ENCODE data around the gene TRPM2.

Gene TRPM2

DNA sequence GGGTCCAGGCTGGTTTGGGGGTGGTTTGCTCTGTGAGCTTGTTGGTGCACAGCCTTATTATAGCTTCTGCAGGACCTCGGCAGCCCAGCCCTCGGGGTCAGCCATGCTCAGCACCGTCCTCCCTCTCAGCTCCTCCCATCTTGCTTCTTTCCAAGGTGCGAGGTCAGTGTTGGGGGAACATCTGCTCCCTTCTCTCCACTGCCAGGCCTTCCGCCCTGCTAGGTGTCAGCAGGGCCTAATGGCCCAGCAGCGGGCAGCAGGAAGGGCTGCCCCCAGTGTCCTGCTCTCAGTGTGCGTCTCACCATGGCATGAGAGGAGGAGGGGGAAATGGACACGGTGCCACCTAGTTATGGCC, 65.4 kb downstream of the TRPM2 start:
- H4K12ac ChIP-seq (ENCODE audit: low read depth, low read length), result no peak overlapping the region
- no peaks in the 10 kb centered on the region for H3K27me3 ChIP-seq (ENCODE audit: insufficient read depth, low read length)
- no peak overlapping the region for H3K18ac ChIP-seq (ENCODE audit: low read length)
- H2BK120ac ChIP-seq (ENCODE audit: insufficient read depth, low read length, poor library complexity), result no peak overlapping the region
- peaks cover 41% of the 10 kb centered on the region for H3K9me3 ChIP-seq (ENCODE audit: insufficient read depth, low read depth, low read length)
- no peak overlapping the region for H3K9ac ChIP-seq (ENCODE audit: low read length)
- H3K14ac ChIP-seq (ENCODE audit: low read length), result no peak overlapping the region
- H3K36me3 ChIP-seq (ENCODE audit: control insufficient read depth in 1 of 2, insufficient read depth in 2 of 2, low read length in 2 of 2), result no peaks in the 10 kb centered on the region
- no peak overlapping the region for H3K27ac ChIP-seq (ENCODE audit: low read depth, low read length)
- H2AK5ac ChIP-seq (ENCODE audit: low read length), result no peak overlapping the region
- no peak for DNase-seq
- no peaks in the 10 kb centered on the region for H3K4me1 ChIP-seq (ENCODE audit: control insufficient read depth in 1 of 2, insufficient read depth in 2 of 2, low read length in 2 of 2)
- no peaks in the 10 kb centered on the region for H3K79me2 ChIP-seq (ENCODE audit: control insufficient read depth, insufficient read depth, low read length, poor library complexity)
- H3K4ac ChIP-seq (ENCODE audit: low read depth, low read length), result no peak overlapping the region
- no peak overlapping the region for H3K4me3 ChIP-seq (ENCODE audit: low read depth, low read length)
- WGBS (ENCODE audit: extremely low coverage, insufficient coverage, insufficient read length), result no CpG with 5 or more reads among the region's 8 CpGs
- H2BK5ac ChIP-seq (ENCODE audit: low read depth, low read length, poor library complexity), result no peak overlapping the region
- no peak overlapping the region for H3K4me2 ChIP-seq (ENCODE audit: low read length)
- H3K79me1 ChIP-seq (ENCODE audit: low read length), result no peaks in the 10 kb centered on the region
- no peak overlapping the region for H4K91ac ChIP-seq (ENCODE audit: low read depth, low read length)
- no peak overlapping the region for H4K8ac ChIP-seq (ENCODE audit: low read depth, low read length)
- H3K23ac ChIP-seq (ENCODE audit: low read length), result no peak overlapping the region
- no peak overlapping the region for H2BK12ac ChIP-seq (ENCODE audit: low read length)
- no peak overlapping the region for H2AFZ ChIP-seq (ENCODE audit: insufficient read depth, low read length, poor library complexity)

DNA sequence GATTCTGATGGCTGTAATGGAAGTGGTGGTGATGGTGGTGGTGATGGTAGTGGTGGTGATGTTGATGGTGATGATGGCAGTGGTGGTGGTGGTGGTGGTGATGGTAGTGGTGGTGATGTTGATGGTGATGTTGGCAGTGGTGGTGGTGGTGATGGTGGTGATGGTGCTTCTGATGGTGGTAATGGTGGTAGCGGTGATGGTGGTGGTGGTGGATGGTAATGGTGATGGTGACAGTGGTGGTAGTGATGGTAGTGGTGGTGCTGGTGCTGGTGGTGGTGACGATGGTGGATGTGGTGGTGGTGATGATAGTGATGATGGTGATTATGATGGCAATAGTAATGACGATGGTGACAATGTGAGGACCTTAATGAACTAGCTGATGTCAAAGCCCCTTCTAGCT, 66.3 kb downstream of the TRPM2 start:
- no CpG with 5 or more reads among the region's 3 CpGs for WGBS (ENCODE audit: extremely low coverage, insufficient coverage, insufficient read length)
- DNase-seq, result no peak
- no peak overlapping the region for H4K8ac ChIP-seq (ENCODE audit: low read depth, low read length)
- no peak overlapping the region for H2AFZ ChIP-seq (ENCODE audit: insufficient read depth, low read length, poor library complexity)
- H3K18ac ChIP-seq (ENCODE audit: low read length), result no peak overlapping the region
- peak overlapping the region; percentile 42 for H3K4me3 ChIP-seq (ENCODE audit: low read depth, low read length)
- H2BK5ac ChIP-seq (ENCODE audit: low read depth, low read length, poor library complexity), result no peak overlapping the region
- H3K4me1 ChIP-seq (ENCODE audit: control insufficient read depth in 1 of 2, insufficient read depth in 2 of 2, low read length in 2 of 2), result no peaks in the 10 kb centered on the region
- no peak overlapping the region for H3K23ac ChIP-seq (ENCODE audit: low read length)
- H3K79me2 ChIP-seq (ENCODE audit: control insufficient read depth, insufficient read depth, low read length, poor library complexity), result no peaks in the 10 kb centered on the region
- H2BK12ac ChIP-seq (ENCODE audit: low read length), result no peak overlapping the region
- no peaks in the 10 kb centered on the region for H3K27me3 ChIP-seq (ENCODE audit: insufficient read depth, low read length)
- no peak overlapping the region for H4K91ac ChIP-seq (ENCODE audit: low read depth, low read length)
- H4K12ac ChIP-seq (ENCODE audit: low read depth, low read length), result no peak overlapping the region
- peaks cover 36% of the 10 kb centered on the region for H3K9me3 ChIP-seq (ENCODE audit: insufficient read depth, low read depth, low read length)
- H2BK120ac ChIP-seq (ENCODE audit: insufficient read depth, low read length, poor library complexity), result no peak overlapping the region
- no peaks in the 10 kb centered on the region for H3K79me1 ChIP-seq (ENCODE audit: low read length)
- H3K27ac ChIP-seq (ENCODE audit: low read depth, low read length), result no peak overlapping the region
- H2AK5ac ChIP-seq (ENCODE audit: low read length), result no peak overlapping the region
- no peak overlapping the region for H3K14ac ChIP-seq (ENCODE audit: low read length)
- no peak overlapping the region for H3K4me2 ChIP-seq (ENCODE audit: low read length)
- H3K4ac ChIP-seq (ENCODE audit: low read depth, low read length), result no peak overlapping the region
- H3K36me3 ChIP-seq (ENCODE audit: control insufficient read depth in 1 of 2, insufficient read depth in 2 of 2, low read length in 2 of 2), result no peaks in the 10 kb centered on the region
- H3K9ac ChIP-seq (ENCODE audit: low read length), result no peak overlapping the region

DNA sequence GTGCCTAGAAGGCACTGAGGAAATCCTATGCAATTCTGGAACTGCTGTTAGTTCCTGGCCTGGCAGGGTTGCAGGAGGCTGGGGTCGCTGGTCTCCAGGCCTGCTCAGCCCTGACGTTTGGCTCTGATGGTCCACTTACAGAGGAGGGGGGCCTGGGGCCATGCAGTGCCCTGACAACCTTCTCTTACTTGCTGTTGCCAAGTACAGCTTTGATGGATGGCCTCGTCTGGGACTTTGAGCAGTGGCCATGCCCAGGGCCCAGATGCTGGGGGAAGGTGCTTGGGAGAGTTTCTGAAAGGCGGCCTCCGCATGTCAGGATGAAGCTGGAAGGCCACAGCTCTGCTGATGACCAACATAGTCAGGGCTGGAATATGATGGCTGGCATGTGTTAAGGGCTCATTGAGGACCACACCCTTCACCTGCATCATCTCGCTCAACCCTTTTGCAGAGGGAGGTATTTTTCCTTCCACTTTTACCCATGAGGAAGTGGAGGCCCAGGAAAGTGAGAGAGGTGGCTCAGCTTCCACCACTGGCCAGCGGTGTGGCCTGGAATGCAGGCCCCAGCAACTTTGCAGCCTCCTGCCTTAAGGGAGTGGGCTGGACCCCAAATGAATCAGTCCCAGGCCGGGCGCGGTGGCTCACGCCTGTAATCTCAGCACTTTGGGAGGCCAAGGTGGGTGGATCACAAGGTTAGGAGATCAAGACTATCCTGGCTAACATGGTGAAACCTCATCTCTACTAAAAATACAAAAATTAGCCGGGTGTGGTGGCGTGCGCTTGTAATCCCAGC, 67.2 kb downstream of the TRPM2 start:
- Histone ChIP-seq H3K9ac (ENCODE audit: low read length) (no peak overlapping the region), H3K36me3 (ENCODE audit: control insufficient read depth in 1 of 2, insufficient read depth in 2 of 2, low read length in 2 of 2) (no peaks in the 10 kb centered on the region), H3K79me1 (ENCODE audit: low read length) (no peaks in the 10 kb centered on the region), H4K12ac (ENCODE audit: low read depth, low read length) (no peak overlapping the region), H2AK5ac (ENCODE audit: low read length) (no peak overlapping the region), H3K4me1 (ENCODE audit: control insufficient read depth in 1 of 2, insufficient read depth in 2 of 2, low read length in 2 of 2) (no peaks in the 10 kb centered on the region), H2AFZ (ENCODE audit: insufficient read depth, low read length, poor library complexity) (no peak overlapping the region), H2BK5ac (ENCODE audit: low read depth, low read length, poor library complexity) (no peak overlapping the region), H3K27ac (ENCODE audit: low read depth, low read length) (no peak overlapping the region), H3K4ac (ENCODE audit: low read depth, low read length) (no peak overlapping the region), H2BK120ac (ENCODE audit: insufficient read depth, low read length, poor library complexity) (no peak overlapping the region), H3K4me3 (ENCODE audit: low read depth, low read length) (no peak overlapping the region), H3K23ac (ENCODE audit: low read length) (no peak overlapping the region), H3K4me2 (ENCODE audit: low read length) (no peak overlapping the region), H3K27me3 (ENCODE audit: insufficient read depth, low read length) (no peaks in the 10 kb centered on the region), H4K91ac (ENCODE audit: low read depth, low read length) (no peak overlapping the region), H3K9me3 (ENCODE audit: insufficient read depth, low read depth, low read length) (peaks cover 36% of the 10 kb centered on the region), H3K18ac (ENCODE audit: low read length) (no peak overlapping the region), H3K14ac (ENCODE audit: low read length) (no peak overlapping the region), H2BK12ac (ENCODE audit: low read length) (no peak overlapping the region), H4K8ac (ENCODE audit: low read depth, low read length) (no peak overlapping the region), H3K79me2 (ENCODE audit: control insufficient read depth, insufficient read depth, low read length, poor library complexity) (no peaks in the 10 kb centered on the region)
- no peak for DNase-seq
- no CpG with 5 or more reads among the region's 14 CpGs for WGBS (ENCODE audit: extremely low coverage, insufficient coverage, insufficient read length)

DNA sequence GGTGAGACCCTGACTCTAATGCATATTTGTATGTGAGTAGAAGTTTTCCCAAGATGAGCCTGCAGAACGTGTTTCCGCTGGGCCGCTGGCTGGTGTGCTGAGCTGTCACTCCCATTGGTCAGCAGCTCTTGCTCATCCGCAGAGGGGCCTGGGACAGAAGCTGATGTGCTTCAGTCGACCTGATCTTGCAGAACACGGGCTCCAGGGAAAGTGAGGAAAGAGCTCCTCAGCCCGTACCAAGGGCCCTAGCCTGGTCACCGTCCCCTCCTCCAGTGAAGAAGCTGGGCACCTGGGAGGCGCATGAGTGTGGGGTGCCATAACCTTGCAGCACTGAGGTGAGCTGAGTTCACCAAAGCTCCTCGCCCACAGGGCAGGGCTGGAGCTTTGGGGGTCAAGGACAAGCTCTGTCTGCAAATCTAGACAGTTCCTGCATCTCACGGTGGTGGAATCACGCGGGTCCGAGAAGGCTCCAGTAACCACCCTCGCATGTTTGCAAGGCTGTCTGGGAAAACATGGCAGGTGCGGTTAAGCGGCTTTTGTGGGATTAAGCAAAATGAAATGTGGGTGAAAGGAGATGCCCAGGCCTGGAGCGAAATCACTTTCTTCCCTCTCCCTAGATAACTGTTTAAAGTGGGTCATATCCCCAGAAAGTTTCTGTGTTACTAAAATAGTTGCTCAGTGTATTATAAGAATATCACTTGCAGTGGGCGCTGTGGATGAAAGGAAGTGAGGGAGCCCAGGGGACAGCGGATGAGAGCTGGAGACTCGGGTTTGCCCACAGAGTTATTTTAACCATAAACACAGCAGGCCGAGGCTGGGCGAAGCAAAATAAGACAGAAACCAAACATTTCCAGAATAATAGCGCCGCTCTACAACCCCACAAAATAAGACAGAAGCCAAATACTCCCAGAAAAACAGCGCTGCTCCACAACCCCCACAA, 68.8 kb downstream of the TRPM2 start:
- no peak overlapping the region for H4K8ac ChIP-seq (ENCODE audit: low read depth, low read length)
- H2BK12ac ChIP-seq (ENCODE audit: low read length), result no peak overlapping the region
- H2AK5ac ChIP-seq (ENCODE audit: low read length), result no peak overlapping the region
- H3K4ac ChIP-seq (ENCODE audit: low read depth, low read length), result no peak overlapping the region
- no peak overlapping the region for H3K14ac ChIP-seq (ENCODE audit: low read length)
- no peaks in the 10 kb centered on the region for H3K36me3 ChIP-seq (ENCODE audit: control insufficient read depth in 1 of 2, insufficient read depth in 2 of 2, low read length in 2 of 2)
- H2BK120ac ChIP-seq (ENCODE audit: insufficient read depth, low read length, poor library complexity), result no peak overlapping the region
- no peak for DNase-seq
- no peak overlapping the region for H3K23ac ChIP-seq (ENCODE audit: low read length)
- no CpG with 5 or more reads among the region's 26 CpGs for WGBS (ENCODE audit: extremely low coverage, insufficient coverage, insufficient read length)
- H3K27ac ChIP-seq (ENCODE audit: low read depth, low read length), result no peak overlapping the region
- no peaks in the 10 kb centered on the region for H3K4me1 ChIP-seq (ENCODE audit: control insufficient read depth in 1 of 2, insufficient read depth in 2 of 2, low read length in 2 of 2)
- no peak overlapping the region for H3K9ac ChIP-seq (ENCODE audit: low read length)
- H4K12ac ChIP-seq (ENCODE audit: low read depth, low read length), result no peak overlapping the region
- H3K9me3 ChIP-seq (ENCODE audit: insufficient read depth, low read depth, low read length), result peaks cover 33% of the 10 kb centered on the region
- H2BK5ac ChIP-seq (ENCODE audit: low read depth, low read length, poor library complexity), result no peak overlapping the region
- no peak overlapping the region for H3K18ac ChIP-seq (ENCODE audit: low read length)
- H2AFZ ChIP-seq (ENCODE audit: insufficient read depth, low read length, poor library complexity), result no peak overlapping the region
- H3K79me2 ChIP-seq (ENCODE audit: control insufficient read depth, insufficient read depth, low read length, poor library complexity), result no peaks in the 10 kb centered on the region
- no peak overlapping the region for H3K4me3 ChIP-seq (ENCODE audit: low read depth, low read length)
- H3K79me1 ChIP-seq (ENCODE audit: low read length), result no peaks in the 10 kb centered on the region
- H3K4me2 ChIP-seq (ENCODE audit: low read length), result no peak overlapping the region
- H3K27me3 ChIP-seq (ENCODE audit: insufficient read depth, low read length), result no peaks in the 10 kb centered on the region
- H4K91ac ChIP-seq (ENCODE audit: low read depth, low read length), result no peak overlapping the region
